Muscle layer of duodenum (tissue), 2 donors: Measurements from ENCODE around the gene TGIF2.
"Not testable (repeated sequence)": the region's sequence is repeated elsewhere in the genome, so short reads cannot be mapped to it uniquely, and the experiment has no call there.

ENCODE experiments used
- H3K27ac ChIP-seq: one replicate; pipeline ENCODE4 v1.7.0; 2013; ENCODE audit warnings: mild to moderate bottlenecking, low read length
- H3K27me3 ChIP-seq: one replicate; pipeline ENCODE4 v1.7.0; 2013; ENCODE audit warnings: low read depth, mild to moderate bottlenecking, control low read depth, low read length
- H3K36me3 ChIP-seq, 2 donors: one replicate each; pipeline ENCODE4 v1.7.0; 2013; ENCODE audit warnings: low read length in 2 of 2, control low read depth in 1 of 2, mild to moderate bottlenecking in 1 of 2; ENCODE audit not compliant: insufficient read depth in 2 of 2, control insufficient read depth in 1 of 2
- H3K4me1 ChIP-seq, 2 donors: one replicate each; pipeline ENCODE4 v1.7.0; 2013; ENCODE audit warnings: low read length in 2 of 2, mild to moderate bottlenecking in 2 of 2, control low read depth in 1 of 2, moderate library complexity in 1 of 2; ENCODE audit not compliant: insufficient read depth in 2 of 2, control insufficient read depth in 1 of 2
- H3K4me3 ChIP-seq, 2 donors: one replicate each; pipeline ENCODE4 v1.7.0; 2013; ENCODE audit warnings: low read length in 2 of 2, low read depth in 1 of 2, mild to moderate bottlenecking in 1 of 2
- H3K9me3 ChIP-seq, 2 donors: one replicate each; pipeline ENCODE4 v1.7.0; 2013; ENCODE audit warnings: low read length in 2 of 2, control low read depth in 1 of 2, mild to moderate bottlenecking in 1 of 2; ENCODE audit not compliant: control insufficient read depth in 1 of 2
- donor health status: healthy.

Gene TGIF2

GRCh38 chr20:36548704-36549627, 24.4 kb upstream of the TGIF2 start:
- Histone ChIP-seq H3K4me1 (peaks cover 0 to 39% of the 10 kb centered on the region in 2 donors), H3K36me3 (peaks cover 18 to 41% of the 10 kb centered on the region in 2 donors), H3K27me3 (no peaks in the 10 kb centered on the region), H3K9me3 (no peaks in the 10 kb centered on the region), H3K4me3 (no peak overlapping the region), H3K27ac (no peak overlapping the region)

DNA sequence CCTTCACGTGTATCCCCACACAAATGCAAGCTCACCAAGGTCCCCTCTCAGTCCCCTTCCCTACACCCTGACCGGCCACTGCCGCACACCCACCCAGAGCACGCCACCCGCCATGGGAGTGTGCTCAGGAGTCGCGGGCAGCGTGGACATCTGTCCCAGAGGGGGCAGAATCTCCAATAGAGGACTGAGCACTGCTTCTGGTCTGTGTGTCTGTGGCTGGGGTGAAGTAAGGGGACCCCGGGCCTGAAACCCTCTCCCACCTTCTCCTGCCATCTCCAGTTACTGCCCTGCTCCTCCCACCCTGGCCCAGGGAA, 23.8 kb upstream of the TGIF2 start:
- Histone ChIP-seq H3K4me1 (peaks cover 0 to 35% of the 10 kb centered on the region in 2 donors), H3K4me3 (no peak overlapping the region)

GRCh38 chr20:36549942-36550789, 23.2 kb upstream of the TGIF2 start:
- Histone ChIP-seq H3K4me1 (peaks cover 0 to 30% of the 10 kb centered on the region in 2 donors), H3K27ac (no peak overlapping the region), H3K27me3 (no peaks in the 10 kb centered on the region), H3K4me3 (no peak overlapping the region), H3K36me3 (peaks cover 18 to 31% of the 10 kb centered on the region in 2 donors), H3K9me3 (no peaks in the 10 kb centered on the region)

More for the DNA sequence above, 23.8 kb upstream of the TGIF2 start:
- Histone ChIP-seq H3K27me3 (no peaks in the 10 kb centered on the region), H3K27ac (no peak overlapping the region), H3K36me3 (peaks cover 18 to 36% of the 10 kb centered on the region in 2 donors), H3K9me3 (no peaks in the 10 kb centered on the region)

DNA sequence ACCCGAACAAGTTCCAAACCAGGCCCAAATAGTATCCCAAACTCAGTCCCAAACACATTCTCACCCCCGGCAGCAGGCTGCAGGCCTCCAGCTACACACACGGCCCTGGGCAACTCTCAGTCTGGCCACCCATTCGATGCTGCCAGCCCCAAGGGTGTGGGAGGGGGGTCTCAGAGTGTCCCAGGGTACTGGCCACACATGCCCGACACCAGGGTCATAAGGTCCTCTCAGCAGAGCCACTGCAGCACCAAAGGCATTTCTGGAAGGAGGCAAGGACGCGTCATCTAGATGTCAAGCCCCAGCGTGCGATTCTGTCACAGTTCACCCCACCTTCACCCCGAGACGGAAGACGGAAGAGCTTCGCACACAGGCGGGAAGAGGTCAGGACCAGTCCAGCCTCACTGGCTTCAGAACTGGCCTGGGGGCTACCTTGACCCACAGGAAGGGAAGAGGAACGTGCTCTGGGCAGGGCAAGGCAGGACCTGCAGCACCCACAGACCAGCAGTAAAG, 22.6 kb upstream of the TGIF2 start:
- Histone ChIP-seq H3K4me3 (no peak overlapping the region), H3K36me3 (peaks cover 18 to 31% of the 10 kb centered on the region in 2 donors), H3K27ac (no peak overlapping the region), H3K27me3 (no peaks in the 10 kb centered on the region), H3K4me1 (peaks cover 0 to 25% of the 10 kb centered on the region in 2 donors), H3K9me3 (no peaks in the 10 kb centered on the region)

DNA sequence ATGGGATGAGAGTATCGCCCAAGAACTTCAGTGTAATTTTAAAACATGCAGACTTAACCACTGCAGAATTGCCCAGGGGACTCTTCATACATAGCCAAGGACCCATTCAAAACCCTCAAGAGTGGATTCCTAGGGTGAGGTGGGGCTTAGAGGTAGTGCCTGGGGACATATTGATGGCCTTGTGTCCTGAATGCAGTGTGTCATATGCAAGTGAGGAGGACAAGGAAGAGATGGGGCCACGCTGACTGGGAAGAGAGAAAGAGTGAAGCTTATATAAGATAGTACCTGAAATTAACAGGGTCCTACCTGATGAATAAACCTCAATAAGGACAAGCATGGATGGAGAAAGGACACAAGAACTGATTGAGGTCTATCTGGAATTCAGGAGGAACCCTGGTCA, 18.1 kb upstream of the TGIF2 start:
- Histone ChIP-seq H3K27ac (no peak overlapping the region), H3K27me3 (no peaks in the 10 kb centered on the region), H3K9me3 (no peaks in the 10 kb centered on the region), H3K4me1 (no peaks in the 10 kb centered on the region), H3K4me3 (no peak overlapping the region), H3K36me3 (no peaks in the 10 kb centered on the region)

- Histone ChIP-seq H3K4me3 (no peak overlapping the region), H3K9me3 (peaks cover 0 to 3% of the 10 kb centered on the region in 2 donors), H3K4me1 (no peaks in the 10 kb centered on the region), H3K36me3 (no peaks in the 10 kb centered on the region), H3K27me3 (no peaks in the 10 kb centered on the region), H3K27ac (no peak overlapping the region)
Observed at GRCh38 chr20:36562724-36563123, 10.7 kb upstream of the TGIF2 start.

- no peak overlapping the region for H3K4me3 ChIP-seq
- no peaks in the 10 kb centered on the region for H3K4me1 ChIP-seq
- H3K9me3 ChIP-seq, result peaks cover 0 to 3% of the 10 kb centered on the region in 2 donors
- no peaks in the 10 kb centered on the region for H3K36me3 ChIP-seq
- H3K27me3 ChIP-seq, result no peaks in the 10 kb centered on the region
- H3K27ac ChIP-seq, result no peak overlapping the region
Observed at GRCh38 chr20:36563374-36563773, 10.0 kb upstream of the TGIF2 start.

DNA sequence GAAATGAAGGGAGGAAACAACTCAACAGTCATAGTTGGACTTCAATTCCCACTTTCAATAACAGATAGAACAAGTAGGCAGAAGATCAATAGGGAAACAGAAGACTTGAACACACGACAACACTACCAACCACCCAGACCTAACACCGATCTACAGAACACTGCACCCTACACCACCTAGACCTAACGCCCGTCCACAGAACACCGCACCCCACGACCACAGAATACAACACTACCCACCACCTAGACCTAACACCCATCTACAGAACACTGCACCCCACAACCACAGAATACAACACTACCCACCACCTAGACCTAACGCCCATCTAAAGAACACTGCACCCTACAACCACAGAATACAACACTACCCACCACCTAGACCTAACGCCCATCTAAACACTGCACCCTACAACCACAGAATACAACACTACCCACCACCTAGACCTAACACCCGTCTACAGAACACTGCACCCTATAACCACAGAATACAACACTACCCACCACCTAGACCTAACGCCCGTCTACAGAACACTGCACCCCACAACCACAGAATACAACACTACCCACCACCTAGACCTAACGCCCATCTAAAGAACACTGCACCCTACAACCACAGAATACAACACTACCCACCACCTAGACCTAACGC, 9.2 kb upstream of the TGIF2 start:
- not testable (repeated sequence) for H3K27ac ChIP-seq, H3K27me3 ChIP-seq, H3K36me3 ChIP-seq, H3K9me3 ChIP-seq, H3K4me3 ChIP-seq, H3K4me1 ChIP-seq

DNA sequence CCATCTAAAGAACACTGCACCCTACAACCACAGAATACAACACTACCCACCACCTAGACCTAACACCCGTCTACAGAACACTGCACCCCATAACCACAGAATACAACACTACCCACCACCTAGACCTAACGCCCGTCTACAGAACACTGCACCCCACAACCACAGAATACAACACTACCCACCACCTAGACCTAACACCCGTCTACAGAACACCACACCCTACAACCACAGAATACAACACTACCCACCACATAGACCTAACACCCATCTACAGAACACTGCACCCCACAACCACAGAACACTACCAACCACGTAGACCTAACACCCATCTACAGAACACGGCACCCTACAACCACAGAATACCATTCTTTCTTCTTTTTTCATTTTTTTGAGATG, 8.7 kb upstream of the TGIF2 start:
- not testable (repeated sequence) for H3K4me3 ChIP-seq, H3K27ac ChIP-seq, H3K9me3 ChIP-seq, H3K36me3 ChIP-seq, H3K27me3 ChIP-seq, H3K4me1 ChIP-seq

- Histone ChIP-seq H3K36me3 (no peaks in the 10 kb centered on the region), H3K27ac (no peak overlapping the region), H3K27me3 (no peaks in the 10 kb centered on the region), H3K4me1 (no peaks in the 10 kb centered on the region), H3K9me3 (peaks cover 0 to 3% of the 10 kb centered on the region in 2 donors), H3K4me3 (no peak overlapping the region)
Observed at GRCh38 chr20:36565520-36565919, 7.9 kb upstream of the TGIF2 start.

DNA sequence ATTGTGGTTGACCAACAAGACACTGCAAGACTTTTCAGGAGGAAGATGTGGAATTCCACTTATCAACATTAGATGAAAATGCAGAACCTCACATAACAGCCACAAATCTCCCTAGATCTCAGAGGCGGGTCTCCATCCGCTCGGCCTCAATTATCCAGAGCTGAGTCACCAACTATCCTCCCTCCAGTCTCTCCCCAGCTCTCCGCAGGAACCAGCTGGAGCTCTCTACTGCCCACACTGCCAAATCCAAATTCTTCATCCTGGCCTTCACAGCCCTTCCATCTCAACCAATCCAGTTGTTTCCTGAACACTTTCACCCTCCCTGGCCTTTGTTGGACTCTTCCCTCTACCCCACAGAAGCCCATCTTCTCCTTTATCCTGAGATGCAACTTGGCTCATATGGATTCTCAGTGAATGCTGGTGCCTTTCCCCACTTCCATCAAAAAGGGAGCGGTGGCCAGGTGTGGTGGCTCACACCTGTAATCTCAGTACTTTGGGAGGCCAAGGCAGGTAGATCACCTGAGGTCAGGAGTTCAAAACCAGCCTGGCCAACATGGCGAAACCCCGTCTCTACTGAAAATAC, 3.5 kb upstream of the TGIF2 start:
- H3K27ac ChIP-seq, result no peak overlapping the region
- H3K27me3 ChIP-seq, result no peaks in the 10 kb centered on the region
- no peaks in the 10 kb centered on the region for H3K36me3 ChIP-seq
- H3K4me3 ChIP-seq, result no peak overlapping the region
- H3K9me3 ChIP-seq, result peaks cover 0 to 3% of the 10 kb centered on the region in 2 donors
- H3K4me1 ChIP-seq, result peaks cover 0 to 5% of the 10 kb centered on the region in 2 donors
